ENCODE results near the gene PLA2G2E.

Gene PLA2G2E

DNA sequence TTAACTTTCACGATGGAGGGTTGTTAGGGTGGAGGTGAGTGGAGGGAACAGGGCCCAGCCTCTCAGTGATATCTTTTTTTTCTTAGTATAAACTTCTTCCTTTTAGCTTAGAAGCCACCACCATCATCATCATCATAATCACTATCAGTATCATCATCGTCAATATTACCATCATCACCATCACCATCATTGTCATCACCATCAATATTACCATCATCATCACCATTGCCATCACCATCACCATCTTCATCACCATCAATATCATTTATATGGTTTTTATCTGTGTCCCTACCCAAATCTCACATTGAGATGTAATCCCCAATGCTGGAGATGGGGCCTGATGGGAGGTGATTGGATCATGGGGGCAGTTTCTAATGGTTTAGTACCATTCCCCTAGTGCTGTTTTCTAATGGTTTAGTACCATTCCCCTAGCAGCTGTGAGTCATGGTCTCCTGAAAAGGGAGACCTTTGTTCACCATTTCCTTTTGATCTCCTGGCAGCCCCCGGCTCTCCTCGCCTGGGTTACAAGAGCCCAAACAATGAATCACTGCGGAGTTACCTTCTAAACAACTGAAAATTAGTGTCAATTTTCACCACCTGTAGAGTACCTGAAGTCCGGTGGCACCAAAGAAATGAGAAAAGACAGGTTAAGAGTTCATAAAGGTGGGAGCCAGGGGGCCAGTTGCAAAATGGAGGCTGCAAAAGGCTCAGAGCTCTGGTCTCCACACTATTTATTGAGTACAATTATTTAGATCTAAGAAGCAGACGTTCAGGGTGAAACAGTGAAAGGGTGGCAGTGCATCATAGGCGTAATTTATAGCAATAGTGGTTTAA, 3.1 kb upstream of the PLA2G2E start:
- no peak for DNase-seq
- H3K4me1 ChIP-seq, result no peaks in the 10 kb centered on the region
- H3K36me3 ChIP-seq, result no peaks in the 10 kb centered on the region
- no peaks in the 10 kb centered on the region for H3K9me3 ChIP-seq
- no peak overlapping the region for H3K4me3 ChIP-seq (ENCODE audit: low read depth, low read length)
- TF ChIP-seq, protein P1, sequence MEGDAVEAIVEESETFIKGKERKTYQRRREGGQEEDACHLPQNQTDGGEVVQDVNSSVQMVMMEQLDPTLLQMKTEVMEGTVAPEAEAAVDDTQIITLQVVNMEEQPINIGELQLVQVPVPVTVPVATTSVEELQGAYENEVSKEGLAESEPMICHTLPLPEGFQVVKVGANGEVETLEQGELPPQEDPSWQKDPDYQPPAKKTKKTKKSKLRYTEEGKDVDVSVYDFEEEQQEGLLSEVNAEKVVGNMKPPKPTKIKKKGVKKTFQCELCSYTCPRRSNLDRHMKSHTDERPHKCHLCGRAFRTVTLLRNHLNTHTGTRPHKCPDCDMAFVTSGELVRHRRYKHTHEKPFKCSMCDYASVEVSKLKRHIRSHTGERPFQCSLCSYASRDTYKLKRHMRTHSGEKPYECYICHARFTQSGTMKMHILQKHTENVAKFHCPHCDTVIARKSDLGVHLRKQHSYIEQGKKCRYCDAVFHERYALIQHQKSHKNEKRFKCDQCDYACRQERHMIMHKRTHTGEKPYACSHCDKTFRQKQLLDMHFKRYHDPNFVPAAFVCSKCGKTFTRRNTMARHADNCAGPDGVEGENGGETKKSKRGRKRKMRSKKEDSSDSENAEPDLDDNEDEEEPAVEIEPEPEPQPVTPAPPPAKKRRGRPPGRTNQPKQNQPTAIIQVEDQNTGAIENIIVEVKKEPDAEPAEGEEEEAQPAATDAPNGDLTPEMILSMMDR (IDR thresholded peaks at IDR 0.05; ENCODE audit: low read depth, low read length), result no peak
- H3K27me3 ChIP-seq, result no peaks in the 10 kb centered on the region

DNA sequence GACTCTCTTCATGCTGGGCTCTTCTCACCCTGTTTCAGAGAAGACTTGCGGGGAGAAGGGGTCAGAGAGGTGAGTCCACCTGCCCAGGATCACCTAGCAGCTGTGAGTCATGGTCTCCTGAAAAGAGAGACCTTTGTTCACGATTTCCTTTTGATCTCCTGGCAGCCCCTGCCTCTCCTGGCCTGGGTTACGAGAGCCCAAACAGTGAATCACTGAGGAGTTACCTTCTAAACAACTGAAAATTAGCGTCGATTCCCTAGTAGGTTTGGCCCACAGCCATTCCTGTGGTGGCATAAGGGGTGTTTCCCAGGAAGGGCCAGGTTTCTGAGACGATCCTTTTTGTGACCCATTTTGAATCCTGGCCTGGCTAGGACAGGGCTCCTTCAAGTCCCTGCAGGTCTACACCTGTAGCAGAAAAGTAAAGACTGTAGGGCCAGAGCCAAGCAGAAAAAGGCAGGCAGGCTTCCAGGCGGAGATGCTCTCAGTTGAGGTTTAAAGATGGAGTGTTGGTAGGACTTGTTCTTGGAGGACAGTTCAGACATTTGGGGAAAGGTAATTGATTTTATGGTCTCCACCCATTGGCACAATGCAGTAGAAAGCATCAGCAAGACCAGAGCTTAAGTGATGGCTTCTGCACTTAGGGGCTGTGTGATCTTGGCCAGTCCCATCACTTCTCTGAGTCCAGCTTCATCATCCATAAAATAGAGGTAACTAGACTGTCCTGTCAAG, 2.1 kb upstream of the PLA2G2E start:
- Histone ChIP-seq H3K27me3 (no peaks in the 10 kb centered on the region), H3K9me3 (no peaks in the 10 kb centered on the region)
- TF ChIP-seq, protein P1 (IDR thresholded peaks at IDR 0.05; ENCODE audit: low read depth, low read length), result no peak

DNA sequence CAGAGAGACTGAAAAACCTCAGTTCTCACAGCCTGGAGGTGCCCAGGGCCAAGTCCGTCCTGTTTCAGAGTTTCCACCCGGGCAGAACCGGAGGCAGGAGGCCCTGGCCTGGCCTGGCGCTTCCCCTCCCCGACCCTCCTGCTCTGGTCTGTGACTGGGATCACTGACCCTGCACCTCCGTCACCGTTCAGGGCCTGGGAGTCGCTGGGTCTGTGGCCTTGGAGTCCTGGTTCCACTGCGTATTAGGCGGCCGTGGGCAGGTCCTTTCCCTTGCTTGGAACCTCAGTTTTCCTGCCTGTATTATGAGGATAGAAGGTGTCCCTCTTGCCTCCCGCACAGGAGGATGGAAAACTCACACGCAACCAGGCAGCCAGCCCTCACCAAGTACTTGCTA, 533 bp upstream of the PLA2G2E start:
- no peaks in the 10 kb centered on the region for H3K4me1 ChIP-seq
- no peak for DNase-seq
- H3K27me3 ChIP-seq, result no peaks in the 10 kb centered on the region
- TF ChIP-seq, protein P1 (IDR thresholded peaks at IDR 0.05; ENCODE audit: low read depth, low read length), result no peak
- no peaks in the 10 kb centered on the region for H3K36me3 ChIP-seq
- H3K4me3 ChIP-seq (ENCODE audit: low read depth, low read length), result no peak overlapping the region
- no peaks in the 10 kb centered on the region for H3K9me3 ChIP-seq

More for the DNA sequence above, 2.1 kb upstream of the PLA2G2E start:
- H3K4me3 ChIP-seq (ENCODE audit: low read depth, low read length), result no peak overlapping the region
- H3K4me1 ChIP-seq, result no peaks in the 10 kb centered on the region
- no peak for DNase-seq
- no peaks in the 10 kb centered on the region for H3K36me3 ChIP-seq

DNA sequence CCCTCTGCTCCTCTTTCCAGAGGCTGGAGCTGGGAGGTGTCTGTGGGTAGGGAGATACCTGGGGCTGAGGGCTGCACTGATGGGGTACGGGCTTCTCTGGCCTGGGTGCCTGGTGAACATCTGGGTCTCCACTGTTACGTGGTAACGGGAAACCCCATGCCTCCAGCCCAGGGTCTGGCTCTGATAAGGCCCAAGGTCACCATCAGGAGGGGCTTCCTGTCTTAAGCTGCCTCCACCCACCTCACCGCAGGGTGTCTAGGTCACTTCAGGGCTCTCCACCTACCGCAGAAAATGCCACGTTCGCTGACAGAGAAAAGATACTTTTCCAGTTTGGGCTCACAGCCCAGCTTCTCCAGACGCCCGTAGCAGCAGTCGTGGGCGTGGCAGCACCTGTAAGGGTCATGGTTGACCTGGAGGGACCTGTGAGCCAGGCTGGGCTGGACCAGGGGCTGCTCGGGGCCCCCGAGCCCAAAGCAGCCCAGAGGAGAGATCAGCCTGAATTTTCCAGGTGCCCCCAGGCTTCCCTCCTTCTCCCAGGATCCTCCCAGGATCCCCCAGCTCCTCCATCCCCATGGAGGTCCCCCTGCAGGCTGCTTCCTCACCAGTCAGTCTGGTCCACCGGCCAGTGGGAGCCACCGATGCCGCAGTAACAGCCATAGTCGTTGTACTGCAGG, 1.3 kb downstream of the PLA2G2E start:
- Histone ChIP-seq H3K4me3 (ENCODE audit: low read depth, low read length) (no peak overlapping the region), H3K4me1 (no peaks in the 10 kb centered on the region), H3K27me3 (no peaks in the 10 kb centered on the region), H3K9me3 (no peaks in the 10 kb centered on the region), H3K36me3 (no peaks in the 10 kb centered on the region)
- TF ChIP-seq, protein P1 (IDR thresholded peaks at IDR 0.05; ENCODE audit: low read depth, low read length), result no peak
- DNase-seq, result no peak

DNA sequence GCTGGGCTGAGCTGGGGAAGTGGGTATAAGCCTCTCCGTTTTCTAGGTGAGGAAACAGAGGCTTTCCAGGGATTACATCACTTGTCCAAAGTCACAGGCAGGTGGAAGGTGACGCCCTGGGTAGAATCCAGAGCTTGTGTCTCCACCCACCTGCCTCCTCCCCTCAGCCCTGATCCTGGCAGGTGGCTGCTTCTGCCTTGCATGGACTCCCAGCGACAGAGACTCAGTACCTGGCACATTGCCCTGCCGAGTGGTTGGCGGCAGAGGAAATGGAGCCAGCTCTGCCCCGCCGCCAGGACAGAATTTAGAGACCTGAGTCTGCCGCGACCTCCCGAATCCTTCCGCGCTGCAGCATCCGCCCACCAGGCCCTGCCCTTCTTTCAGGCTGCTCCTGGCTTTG, 2.1 kb downstream of the PLA2G2E start:
- H3K4me1 ChIP-seq, result no peaks in the 10 kb centered on the region
- TF ChIP-seq, protein P1 (IDR thresholded peaks at IDR 0.05; ENCODE audit: low read depth, low read length), result no peak
- H3K4me3 ChIP-seq (ENCODE audit: low read depth, low read length), result no peak overlapping the region
- no peaks in the 10 kb centered on the region for H3K36me3 ChIP-seq
- no peaks in the 10 kb centered on the region for H3K9me3 ChIP-seq
- DNase-seq, result no peak
- no peaks in the 10 kb centered on the region for H3K27me3 ChIP-seq

All from BE2C (cell line).